Left renal cortex interstitium (tissue), 4 donors: ENCODE measurements around the gene TULP3. TPM values are rescaled to one million over a fixed set of nuclear protein-coding genes. Genes with fewer than 3 reads are reported as not detected.

Experiments used
- DNase-seq, 4 donors: peaks; one replicate each; pipeline ENCODE4 v3.0.0-alpha.2; 2013; ENCODE audit warnings: low read depth in 4 of 4, low spot score in 2 of 4, missing footprints in 1 of 4
- polyA plus RNA-seq, 4 donors: library from polyadenylated mRNA; unstranded; fragments of 120-200 nt; gene quantifications; one replicate each; pipeline ENCODE4 v1.2.1, GENCODE V29; 2013; ENCODE audit not compliant: insufficient read length in 4 of 4

Gene TULP3
- polyA plus RNA-seq, 4 donors, result 31.8 to 35.6 (median 33.4) TPM

- no peak for DNase-seq
Measured at GRCh38 chr12:2923057-2923456, 32.4 kb downstream of the TULP3 start.

GRCh38 chr12:2924019-2924418 is 33.3 kb downstream of the TULP3 start:
- no peak for DNase-seq

GRCh38 chr12:2925322-2925995 is 34.8 kb downstream of the TULP3 start:
- no peak for DNase-seq

DNA sequence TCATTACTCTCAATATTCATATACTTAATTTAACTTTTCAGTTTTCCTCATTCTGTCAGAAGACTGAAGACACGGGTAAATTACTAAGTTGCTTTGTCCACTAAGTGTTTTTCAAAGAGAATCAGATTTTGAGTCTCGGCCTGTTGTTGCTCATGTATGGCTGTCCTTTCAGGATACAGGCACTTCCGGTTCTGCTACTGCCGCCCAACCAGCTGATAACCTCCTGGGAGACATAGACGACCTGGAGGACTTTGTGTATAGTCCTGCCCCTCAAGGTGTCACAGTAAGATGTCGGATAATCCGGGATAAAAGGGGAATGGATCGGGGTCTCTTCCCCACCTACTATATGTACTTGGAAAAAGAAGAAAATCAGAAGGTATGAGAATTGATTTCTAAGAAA is 40.2 kb downstream of the TULP3 start:
- no peak for DNase-seq

GRCh38 chr12:2933586-2933985 is 42.9 kb downstream of the TULP3 start:
- DNase-seq, result no peak

DNA sequence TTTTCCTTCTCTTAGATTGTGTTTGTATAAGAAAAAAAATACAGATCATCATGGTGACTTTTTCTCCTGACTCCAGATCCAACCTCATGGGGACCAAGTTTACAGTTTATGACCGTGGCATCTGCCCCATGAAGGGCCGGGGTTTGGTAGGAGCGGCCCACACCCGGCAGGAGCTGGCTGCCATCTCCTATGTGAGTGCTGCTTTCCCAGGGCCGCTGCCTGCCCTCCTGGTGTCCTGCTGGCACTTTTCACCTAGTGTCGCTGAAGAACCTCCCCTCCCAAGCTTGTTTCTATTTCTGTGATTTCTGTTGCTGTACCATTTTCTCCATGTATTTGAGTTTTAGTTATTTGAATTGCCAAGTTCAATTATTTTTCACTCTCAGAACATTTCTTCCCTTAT is 43.7 kb downstream of the TULP3 start:
- no peak for DNase-seq

DNA sequence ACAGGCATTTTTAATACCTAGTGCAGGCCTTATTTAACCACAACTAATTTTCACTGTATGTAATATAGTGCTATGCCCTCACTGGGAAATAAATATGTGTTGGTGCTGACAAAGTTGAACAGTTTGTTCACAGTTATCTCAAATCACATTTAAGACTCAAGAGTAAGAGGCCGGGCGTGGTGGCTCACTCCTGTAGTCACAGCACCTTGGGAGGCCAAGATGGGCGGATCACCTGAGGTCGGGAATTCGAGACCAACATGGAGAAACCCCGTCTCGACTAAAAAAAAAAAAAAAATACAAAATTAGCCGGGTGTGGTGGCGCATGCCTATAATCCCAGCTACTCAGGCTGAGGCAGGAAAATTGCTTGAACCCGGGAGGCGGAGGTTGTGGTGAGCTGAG is 45.6 kb downstream of the TULP3 start:
- no peak for DNase-seq

DNA sequence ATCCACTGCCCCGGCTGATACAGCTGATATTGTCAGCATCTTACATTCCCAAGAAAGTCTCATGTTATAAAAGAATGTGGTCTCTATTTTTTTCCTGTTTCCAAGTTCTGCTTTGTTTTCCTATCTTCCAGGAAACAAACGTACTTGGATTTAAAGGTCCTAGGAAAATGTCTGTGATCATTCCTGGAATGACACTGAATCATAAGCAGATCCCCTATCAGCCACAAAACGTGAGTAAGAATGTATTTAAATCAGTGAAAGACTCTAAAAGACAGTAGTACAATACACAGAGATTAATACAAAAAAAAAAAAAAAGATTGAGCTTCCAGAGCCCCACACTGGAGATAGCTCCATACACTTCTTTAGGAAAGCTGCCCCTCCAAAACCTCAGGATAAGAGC is 46.8 kb downstream of the TULP3 start:
- DNase-seq, result no peak

DNA sequence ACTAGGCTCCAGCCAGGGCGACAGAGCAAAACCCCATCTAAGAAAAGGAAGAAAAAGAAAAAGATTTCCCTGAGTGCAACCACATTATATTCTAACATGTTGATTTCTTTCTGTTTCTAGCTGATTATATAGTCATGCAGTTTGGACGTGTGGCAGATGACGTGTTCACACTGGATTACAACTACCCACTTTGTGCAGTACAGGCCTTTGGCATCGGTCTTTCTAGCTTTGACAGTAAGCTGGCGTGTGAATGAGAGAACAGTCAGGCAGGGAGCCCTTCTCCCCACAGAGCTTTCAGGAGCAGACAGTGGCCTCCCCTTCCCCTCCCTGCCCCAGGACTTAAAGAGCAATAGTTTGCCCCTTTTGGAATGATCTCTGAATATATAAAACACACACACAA is 48.5 kb downstream of the TULP3 start:
- no peak for DNase-seq

- DNase-seq, result no peak
Measured at GRCh38 chr12:2940564-2940963, 49.9 kb downstream of the TULP3 start.

- no peak for DNase-seq
Measured at GRCh38 chr12:2941524-2941923, 50.8 kb downstream of the TULP3 start.

DNA sequence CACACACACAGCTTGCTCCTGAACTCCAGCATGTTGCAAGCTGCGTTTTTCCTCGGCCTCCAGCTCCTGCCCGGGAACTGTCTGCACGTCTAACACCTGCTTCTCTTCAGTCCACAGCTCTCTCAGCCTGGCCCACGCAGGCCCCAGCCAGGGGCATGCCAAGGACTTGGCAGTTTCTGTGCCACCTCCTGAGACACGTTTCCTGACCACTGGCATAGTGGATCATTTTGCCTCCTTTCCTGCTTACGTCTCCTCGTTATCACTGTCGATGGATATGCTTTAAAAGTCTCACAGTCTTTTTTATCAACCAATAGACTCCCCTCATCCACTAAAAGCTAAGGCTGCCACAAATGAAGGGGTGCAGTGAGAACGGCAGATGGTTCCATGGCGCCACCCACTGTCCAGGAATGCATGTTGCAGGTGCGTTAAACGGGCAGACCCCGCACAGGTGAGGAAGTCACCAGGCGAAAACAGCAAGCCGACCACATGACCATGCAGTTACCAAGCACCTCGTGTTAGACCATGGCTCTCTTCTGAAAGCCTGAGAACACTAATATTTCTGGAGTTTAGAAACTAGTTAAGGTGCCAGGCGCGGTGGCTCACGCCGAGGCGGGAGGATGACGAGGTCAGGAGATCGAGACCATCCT is 53.8 kb downstream of the TULP3 start:
- DNase-seq, result peak in 1 of 4 donors; percentile 19

GRCh38 chr12:2949411-2949810 is 58.7 kb downstream of the TULP3 start:
- DNase-seq, result no peak

DNA sequence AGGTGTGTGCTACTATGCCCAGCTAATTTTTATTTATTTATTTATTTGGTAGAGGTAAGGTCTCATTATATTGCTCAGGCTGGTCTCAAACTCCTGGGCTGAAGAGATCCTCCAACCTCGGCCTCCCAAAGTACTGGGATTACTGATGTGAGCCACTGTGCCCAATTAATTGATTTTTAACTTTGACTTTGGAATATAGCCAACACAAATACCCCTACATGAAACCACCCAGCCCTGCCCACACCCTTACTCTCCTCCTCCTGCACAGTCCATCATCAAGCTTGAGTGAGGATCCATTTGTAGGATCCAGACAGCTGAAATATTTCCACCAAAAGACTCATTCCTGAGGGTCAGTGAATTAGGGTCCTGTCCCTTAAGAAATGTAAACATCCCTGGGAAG is 65.2 kb downstream of the TULP3 start:
- no peak for DNase-seq

DNA sequence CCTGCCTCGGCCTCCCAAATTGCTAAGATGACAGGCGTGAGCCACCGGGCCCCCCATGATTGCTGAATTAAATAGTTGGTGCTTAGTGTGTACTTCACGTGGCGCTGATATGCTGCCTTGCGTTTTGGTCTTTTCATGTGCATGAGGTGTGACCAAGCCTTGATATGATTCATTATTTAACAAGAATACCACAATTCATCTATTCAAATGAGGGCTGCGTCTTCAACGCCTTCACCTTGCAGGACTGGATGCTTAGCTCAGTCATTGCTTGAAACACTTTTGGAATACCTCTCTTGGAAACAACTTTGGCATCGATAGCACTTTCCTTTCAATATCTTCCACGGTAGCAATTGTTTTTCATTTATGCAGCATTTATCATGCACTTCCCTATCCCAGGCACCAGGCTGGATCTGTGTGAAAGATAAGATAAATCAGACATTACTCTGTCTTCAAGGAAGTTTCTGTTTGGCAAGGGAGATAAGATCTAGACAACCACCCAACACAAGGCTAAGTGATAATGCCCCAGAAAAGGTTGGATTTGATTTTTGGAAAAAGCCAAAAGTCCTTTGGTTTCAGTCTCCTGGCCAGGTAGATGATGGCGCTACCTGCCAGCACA is 67.2 kb downstream of the TULP3 start:
- no peak for DNase-seq

- no peak for DNase-seq
Measured at GRCh38 chr12:2958432-2959191, 67.9 kb downstream of the TULP3 start.

- DNase-seq, result no peak
Measured at GRCh38 chr12:2959192-2959504, 68.5 kb downstream of the TULP3 start, which contains the start of gene TEAD4. Gene TEAD4 (plus strand): TSS chr12:2959397.

DNA sequence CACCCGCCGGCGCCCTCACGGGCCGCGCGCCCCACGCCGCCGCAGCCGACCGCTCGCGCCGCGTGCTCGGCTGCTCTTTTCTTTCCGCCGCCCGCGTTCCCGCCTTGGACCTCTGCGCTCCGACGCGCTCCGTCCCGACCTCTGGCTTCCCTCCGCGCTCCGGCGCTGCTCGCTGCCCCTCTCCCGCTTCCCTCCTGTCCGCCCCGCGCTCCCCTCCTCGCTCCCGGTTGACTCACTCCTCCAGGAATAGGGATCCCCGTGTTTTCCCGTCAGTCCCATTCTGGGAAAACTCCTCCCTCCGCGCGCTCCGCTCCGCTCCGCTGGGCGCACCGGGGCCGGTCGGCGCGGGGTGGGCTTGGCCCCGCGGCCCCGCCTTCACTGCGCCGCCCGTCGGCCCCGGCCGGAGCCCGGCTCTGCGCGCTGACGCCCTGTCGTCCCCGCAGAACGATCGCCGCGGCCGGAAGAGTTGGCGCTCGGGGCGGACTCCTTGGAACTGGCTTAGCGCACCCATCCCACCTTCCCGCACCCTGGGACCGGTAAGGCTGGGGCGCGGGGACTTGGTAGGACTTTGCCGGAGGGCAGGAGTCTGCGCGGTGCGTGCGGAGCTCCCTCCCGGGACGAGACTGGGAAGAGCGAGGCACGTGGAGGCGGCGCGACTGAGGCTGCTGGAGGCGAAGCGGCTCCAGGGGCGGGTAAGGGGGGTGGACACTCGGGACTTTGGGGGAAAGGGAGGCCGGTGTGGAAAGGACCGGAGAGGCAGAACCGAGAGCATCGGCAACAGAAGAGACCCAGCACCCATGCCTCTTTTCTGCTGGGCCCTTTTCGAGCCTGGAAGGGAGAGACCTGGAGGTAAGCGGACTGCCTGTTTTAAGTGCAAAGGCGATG is 69.1 kb downstream of the TULP3 start:
- DNase-seq, result no peak

- DNase-seq, result no peak
Measured at GRCh38 chr12:2960390-2960956, 69.8 kb downstream of the TULP3 start.

- DNase-seq, result no peak
Measured at GRCh38 chr12:2960996-2961616, 70.4 kb downstream of the TULP3 start.
